Body of pancreas (tissue), 4 donors: ENCODE measurements around the gene TNFRSF4. TPM values are rescaled to one million over a fixed set of nuclear protein-coding genes. Genes with fewer than 3 reads are reported as not detected.

ENCODE experiments used
- ATAC-seq: fragments of 150-250 bp; one replicate; pipeline ENCODE4 v1.9.1; 2016
- DNase-seq, 4 donors: peaks; one replicate each; pipeline ENCODE4 v3.0.0-alpha.2; 2019
- H3K27ac ChIP-seq, 4 donors: fragments of 200-600 bp; sonication (generic); 1 replicate in 3 of 4; 2 replicates in 1 of 4; pipeline versions ENCODE4 v1.5.1 to v1.6.1; 2016 to 2019; ENCODE audit warnings: mild to moderate bottlenecking in 1 of 4, mixed read lengths in 1 of 4, moderate library complexity in 1 of 4
- H3K27me3 ChIP-seq, 2 donors: fragments of 200-600 bp; sonication (generic); one replicate each; pipeline ENCODE4 v1.6.0; 2016; ENCODE audit warnings: mild to moderate bottlenecking in 1 of 2
- H3K36me3 ChIP-seq, 2 donors: fragments of 200-600 bp; sonication (generic); replicated peaks in 1 of 2; 2 replicates each; pipeline ENCODE4 v1.5.1; 2016; ENCODE audit warnings: low read depth in 2 of 2; ENCODE audit not compliant: insufficient read depth in 1 of 2
- H3K4me1 ChIP-seq: fragments of 200-600 bp; sonication (generic); one replicate; pipeline ENCODE4 v1.6.0; 2016
- H3K4me3 ChIP-seq, 2 donors: fragments of 200-600 bp; sonication (generic); 1 replicate in 1 of 2; 2 replicates in 1 of 2; pipeline ENCODE4 v1.5.1; 2016 to 2019
- H3K9me3 ChIP-seq, 3 donors: fragments of 200-600 bp; sonication (generic); 1 replicate in 2 of 3; 2 replicates in 1 of 3; pipeline ENCODE4 v1.5.1; 2016
- CTCF ChIP-seq, 7 experiments: fragments of 450-650 bp in 4 of 7; fragments of 200-600 bp in 3 of 7; sonication (generic) in 3 of 7; IDR thresholded peaks; one replicate each; pipeline ENCODE4 v1.5.1; 2016 to 2019; ENCODE audit warnings: antibody characterized with exemption in 7 of 7
- POLR2A ChIP-seq, 3 donors: fragments of 450-650 bp; IDR thresholded peaks; one replicate each; pipeline ENCODE4 v1.6.1; 2016; ENCODE audit warnings: antibody characterized with exemption in 3 of 3, mild to moderate bottlenecking in 2 of 3
- WGBS, 2 donors: methylation state at CpG; one replicate each; pipeline ENCODE4 v1.1.5; 2017; 5-methylcytosine and 5-hydroxymethylcytosine counted together
- intact Hi-C: fragments of 100-400 bp; cut with DNase I; formaldehyde crosslinking; loops from one replicate; pipeline ENCODE4 v1.15.1; 2023
- total RNA-seq, 2 donors: library from RNA; depleted of rRNA; stranded (reverse); fragments of >200 nt; gene quantifications; one replicate each; pipeline ENCODE4 v1.1.0, GENCODE V29; 2016

TNFRSF4 gene
- total RNA-seq, 2 donors from 2014 or later: 0.99 to 2.6 TPM

GRCh38 chr1:1215080-1215676 is 1.2 kb upstream of the TNFRSF4 start:
- no peak for DNase-seq

GRCh38 chr1:1212780-1213344 is 1.1 kb downstream of the TNFRSF4 start:
- Histone ChIP-seq H3K27ac (no peak overlapping the region), H3K9me3 (no peaks in the 10 kb centered on the region), H3K4me1 (peaks cover 4% of the 10 kb centered on the region), H3K36me3 (peaks cover 0 to 2% of the 10 kb centered on the region in 2 donors), H3K27me3 (no peaks in the 10 kb centered on the region), H3K4me3 (no peak overlapping the region)
- WGBS, 2 donors: 61 to 67% methylated on average over 11 to 18 of the region's 24 CpGs
- ATAC-seq (peak; percentile 25), DNase-seq (peak in 1 of 4 donors; percentile 35)
- intact Hi-C loops: no loop called here
- TF ChIP-seq POLR2A (IDR thresholded peaks at IDR 0.05) (no peak), CTCF (IDR thresholded peaks at IDR 0.05) (no peak)

More at GRCh38 chr1:1215080-1215676, 1.2 kb upstream of the TNFRSF4 start:
- intact Hi-C loops: no loop called here
- no peak for ATAC-seq
- peaks cover 0 to 2% of the 10 kb centered on the region in 2 donors for H3K36me3 ChIP-seq
- 52 to 54% methylated on average over 4 to 10 of the region's 11 CpGs for WGBS, 2 donors
- H3K27ac ChIP-seq: no peak overlapping the region
- H3K4me1 ChIP-seq: no peaks in the 10 kb centered on the region
- no peaks in the 10 kb centered on the region for H3K27me3 ChIP-seq
- no peaks in the 10 kb centered on the region for H3K9me3 ChIP-seq
- no peak for TF ChIP-seq POLR2A (IDR thresholded peaks at IDR 0.05)
- TF ChIP-seq CTCF (IDR thresholded peaks at IDR 0.05): no peak
- no peak overlapping the region for H3K4me3 ChIP-seq

GRCh38 chr1:1211541-1212441 is 2.2 kb downstream of the TNFRSF4 start:
- no peak for DNase-seq
- no peak for TF ChIP-seq CTCF (IDR thresholded peaks at IDR 0.05)
- no peak for TF ChIP-seq POLR2A (IDR thresholded peaks at IDR 0.05)
- Histone ChIP-seq H3K27ac (no peak overlapping the region), H3K36me3 (peaks cover 0 to 2% of the 10 kb centered on the region in 2 donors), H3K4me1 (peaks cover 5% of the 10 kb centered on the region), H3K4me3 (no peak overlapping the region), H3K9me3 (no peaks in the 10 kb centered on the region), H3K27me3 (peaks cover 0 to 9% of the 10 kb centered on the region in 2 donors)
- ATAC-seq: no peak
- intact Hi-C loops: no loop called here
- 82 to 89% methylated on average over 3 to 21 of the region's 28 CpGs for WGBS, 2 donors

GRCh38 chr1:1210726-1211540 is 3.0 kb downstream of the TNFRSF4 start:
- no peaks in the 10 kb centered on the region for H3K36me3 ChIP-seq
- peaks cover 0 to 12% of the 10 kb centered on the region in 2 donors for H3K27me3 ChIP-seq
- peaks cover 14% of the 10 kb centered on the region for H3K4me1 ChIP-seq
- no peaks in the 10 kb centered on the region for H3K9me3 ChIP-seq
- no peak for TF ChIP-seq CTCF (IDR thresholded peaks at IDR 0.05)
- no peak for TF ChIP-seq POLR2A (IDR thresholded peaks at IDR 0.05)
- intact Hi-C loops: no loop called here
- no peak overlapping the region for H3K27ac ChIP-seq
- ATAC-seq: no peak
- 92 to 96% methylated on average over 9 to 28 of the region's 31 CpGs for WGBS, 2 donors
- no peak for DNase-seq
- no peak overlapping the region for H3K4me3 ChIP-seq
